ENCODE data around the gene BCAS3.

DNA sequence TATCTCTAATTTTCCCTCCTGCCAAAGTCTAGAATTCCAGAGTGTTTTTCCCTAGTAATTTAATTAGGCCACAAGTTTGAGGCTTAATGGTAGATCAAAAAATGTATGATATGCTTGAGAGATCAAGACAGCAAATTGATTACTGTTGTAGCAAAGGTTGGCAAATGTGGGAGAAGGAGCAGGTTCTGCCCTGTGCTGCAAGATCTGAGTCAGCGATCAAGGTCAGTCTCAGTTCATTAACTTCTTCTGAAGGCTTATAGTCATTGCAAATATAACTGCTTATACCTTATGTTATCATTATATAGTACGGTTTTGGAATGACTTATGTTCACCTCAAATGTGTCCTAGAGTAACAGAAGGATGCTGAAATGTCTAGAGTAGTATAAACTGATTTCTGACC, 490.9 kb downstream of the BCAS3 start:
- no peak for TF ChIP-seq POLR2A (IDR thresholded peaks at IDR 0.05; ENCODE audit: low read length)
- no peak for TF ChIP-seq GATA1 (IDR thresholded peaks at IDR 0.05; ENCODE audit: low read depth, low read length)

All from erythroblast (primary cell).